Measurements from ENCODE around the gene SH3TC1.
A peak's percentile ranks its signal among the peaks of the same experiment; 100 is the strongest.

SH3TC1 gene

DNA sequence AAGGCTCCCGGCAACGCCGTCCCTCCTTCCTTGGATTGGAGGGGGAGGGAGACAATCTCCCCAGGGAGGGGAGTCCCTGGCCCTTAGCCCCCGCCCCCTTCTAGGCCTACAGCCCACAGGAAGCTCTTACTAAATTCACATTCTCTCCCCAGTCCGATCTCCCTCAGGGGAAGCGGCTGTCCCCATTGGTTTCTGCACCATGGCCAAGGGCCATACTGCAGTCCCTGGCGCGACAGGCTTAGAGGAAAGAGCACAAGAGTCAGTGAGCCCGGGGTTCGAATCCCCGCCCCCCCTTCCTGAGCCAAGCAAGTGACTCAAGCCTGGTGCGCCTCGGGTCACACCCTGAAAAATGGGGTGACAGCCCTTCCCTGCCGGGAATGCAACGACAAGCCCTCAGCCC lies 41.6 kb upstream of the SH3TC1 start:
- peak; percentile 57 to 89 for DNase-seq
- no peaks in the 10 kb centered on the region for H3K27me3 ChIP-seq
- peak overlapping the region; percentile 62 to 80 for H3K4me3 ChIP-seq
- intact Hi-C loops (cut with DNase I; ENCODE audit: low total_unique reads): loop anchor here (5.0 kb wide), 1 partner anchor 270 kb away; no protein-coding TSS in a partner anchor
- H3K4me1 ChIP-seq: peaks cover 0 to 36% (median 30%) of the 10 kb centered on the region in 4 donors
- peak overlapping the region; percentile 21 to 26 for H3K27ac ChIP-seq
- no peaks in the 10 kb centered on the region for H3K36me3 ChIP-seq
- TF ChIP-seq, protein P1, sequence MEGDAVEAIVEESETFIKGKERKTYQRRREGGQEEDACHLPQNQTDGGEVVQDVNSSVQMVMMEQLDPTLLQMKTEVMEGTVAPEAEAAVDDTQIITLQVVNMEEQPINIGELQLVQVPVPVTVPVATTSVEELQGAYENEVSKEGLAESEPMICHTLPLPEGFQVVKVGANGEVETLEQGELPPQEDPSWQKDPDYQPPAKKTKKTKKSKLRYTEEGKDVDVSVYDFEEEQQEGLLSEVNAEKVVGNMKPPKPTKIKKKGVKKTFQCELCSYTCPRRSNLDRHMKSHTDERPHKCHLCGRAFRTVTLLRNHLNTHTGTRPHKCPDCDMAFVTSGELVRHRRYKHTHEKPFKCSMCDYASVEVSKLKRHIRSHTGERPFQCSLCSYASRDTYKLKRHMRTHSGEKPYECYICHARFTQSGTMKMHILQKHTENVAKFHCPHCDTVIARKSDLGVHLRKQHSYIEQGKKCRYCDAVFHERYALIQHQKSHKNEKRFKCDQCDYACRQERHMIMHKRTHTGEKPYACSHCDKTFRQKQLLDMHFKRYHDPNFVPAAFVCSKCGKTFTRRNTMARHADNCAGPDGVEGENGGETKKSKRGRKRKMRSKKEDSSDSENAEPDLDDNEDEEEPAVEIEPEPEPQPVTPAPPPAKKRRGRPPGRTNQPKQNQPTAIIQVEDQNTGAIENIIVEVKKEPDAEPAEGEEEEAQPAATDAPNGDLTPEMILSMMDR (IDR thresholded peaks at IDR 0.05): no peak
- H3K9me3 ChIP-seq: no peaks in the 10 kb centered on the region

DNA sequence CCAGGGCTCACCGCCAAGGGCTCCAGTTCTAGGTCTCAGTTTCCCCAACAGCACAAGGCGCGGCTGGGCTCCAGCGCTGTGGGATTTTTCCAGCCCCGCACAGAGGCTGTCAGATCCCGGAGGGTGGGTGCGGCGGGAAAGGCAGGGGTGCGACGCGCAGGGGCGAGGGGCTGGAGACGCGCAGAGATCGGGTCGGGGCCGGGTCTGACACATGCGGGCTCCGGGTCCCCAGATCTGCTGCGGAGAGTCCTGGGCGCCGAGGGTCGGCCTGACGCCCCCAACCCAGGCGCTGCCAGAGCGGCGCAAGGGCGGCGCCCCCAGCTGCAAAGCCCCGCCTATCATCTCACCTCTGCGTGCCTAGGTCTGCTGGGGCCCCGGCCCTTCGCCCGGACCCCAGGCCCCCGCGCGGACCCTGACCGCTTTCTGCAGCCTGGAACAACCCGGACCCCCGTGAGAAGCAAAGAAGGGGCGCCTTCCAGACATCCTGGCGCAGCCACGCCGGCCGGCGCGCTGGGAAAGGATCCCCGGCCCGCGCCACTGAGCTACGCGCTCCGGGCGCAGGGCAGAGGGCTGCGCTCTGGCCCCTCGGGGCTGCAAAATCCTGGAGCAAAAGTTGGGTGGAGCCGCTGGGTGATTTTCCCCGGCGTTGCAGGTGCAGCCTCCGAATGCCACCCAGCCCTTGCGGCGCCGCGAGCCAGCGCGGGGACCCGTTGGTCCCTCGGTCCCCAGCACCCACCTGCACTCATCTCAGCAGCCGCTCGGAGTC lies 41.0 kb upstream of the SH3TC1 start:
- intact Hi-C loops (cut with DNase I; ENCODE audit: low total_unique reads): loop anchor here (5.0 kb wide), 1 partner anchor 269 kb away; no protein-coding TSS in a partner anchor
- Histone ChIP-seq H3K27ac (peak overlapping the region; percentile 21 to 26), H3K4me1 (peaks cover 0 to 36% (median 30%) of the 10 kb centered on the region in 4 donors), H3K36me3 (no peaks in the 10 kb centered on the region), H3K4me3 (peak overlapping the region; percentile 62 to 80), H3K27me3 (no peaks in the 10 kb centered on the region), H3K9me3 (no peaks in the 10 kb centered on the region)
- TF ChIP-seq, protein P1 (IDR thresholded peaks at IDR 0.05): peak in 1 of 2 experiments; percentile 25
- DNase-seq: no peak

DNA sequence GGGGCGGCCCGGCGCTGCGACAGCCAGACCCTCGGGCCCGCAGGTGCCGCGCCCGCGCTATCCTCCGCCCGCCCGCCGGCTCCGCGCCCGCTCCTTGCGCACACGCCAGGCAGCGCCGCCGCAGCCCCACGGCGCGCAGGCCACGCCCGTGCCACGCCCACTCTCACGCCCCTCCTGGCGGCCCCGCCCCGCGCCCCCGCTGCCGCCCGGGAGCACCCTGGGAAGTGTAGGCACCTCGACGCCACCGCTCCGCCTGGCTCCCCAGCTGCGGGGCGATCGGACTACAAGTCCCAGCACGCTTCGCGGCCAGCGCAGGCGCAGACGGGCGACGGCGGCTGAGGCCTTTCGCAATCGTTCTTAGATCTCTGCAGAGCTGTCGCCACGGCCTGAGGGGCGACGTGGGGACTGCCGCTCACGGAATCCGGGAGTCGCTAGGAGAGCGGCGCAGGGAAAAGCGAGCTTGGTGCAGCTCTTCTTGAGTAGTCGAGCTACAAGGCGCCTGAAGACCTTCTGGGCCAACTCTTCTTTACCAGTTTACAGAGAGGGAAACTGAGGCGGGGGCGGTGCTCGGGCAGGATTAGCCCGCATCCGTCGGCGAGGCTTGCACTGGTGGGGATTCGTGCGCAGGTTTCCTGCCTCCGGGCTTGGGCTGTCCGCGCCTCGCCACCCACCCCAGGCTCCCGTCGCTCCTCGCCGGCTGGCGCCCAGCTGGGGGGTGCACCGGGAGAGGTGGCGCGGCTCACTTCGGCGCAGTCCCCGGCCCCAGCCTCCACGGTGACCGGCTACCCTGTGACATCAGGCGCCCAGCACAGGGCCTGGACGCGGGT lies 40.2 kb upstream of the SH3TC1 start, which contains the start of gene ABLIM2:
TSS of gene ABLIM2 (minus strand) at position 104 of the 827 bp plus-strand sequence. CDS start 124 bp downstream, outside the sequence.
- TF ChIP-seq, protein P1 (IDR thresholded peaks at IDR 0.05): no peak
- H3K4me3 ChIP-seq: peak within 1 kb of the TSS; percentile 62 to 80
- intact Hi-C loops (cut with DNase I; ENCODE audit: low total_unique reads): loop anchor here (5.0 kb wide), 1 partner anchor 268 kb away; no protein-coding TSS in a partner anchor
- H3K27ac ChIP-seq: peak within 1 kb of the TSS; percentile 49 to 59
- H3K4me1 ChIP-seq: peaks cover 0 to 36% (median 30%) of the 10 kb centered on the region in 4 donors
- no peaks in the 10 kb centered on the region for H3K9me3 ChIP-seq
- peak; percentile 98 to 99 for DNase-seq
- H3K27me3 ChIP-seq: no peaks in the 10 kb centered on the region
- no peaks in the 10 kb centered on the region for H3K36me3 ChIP-seq

DNA sequence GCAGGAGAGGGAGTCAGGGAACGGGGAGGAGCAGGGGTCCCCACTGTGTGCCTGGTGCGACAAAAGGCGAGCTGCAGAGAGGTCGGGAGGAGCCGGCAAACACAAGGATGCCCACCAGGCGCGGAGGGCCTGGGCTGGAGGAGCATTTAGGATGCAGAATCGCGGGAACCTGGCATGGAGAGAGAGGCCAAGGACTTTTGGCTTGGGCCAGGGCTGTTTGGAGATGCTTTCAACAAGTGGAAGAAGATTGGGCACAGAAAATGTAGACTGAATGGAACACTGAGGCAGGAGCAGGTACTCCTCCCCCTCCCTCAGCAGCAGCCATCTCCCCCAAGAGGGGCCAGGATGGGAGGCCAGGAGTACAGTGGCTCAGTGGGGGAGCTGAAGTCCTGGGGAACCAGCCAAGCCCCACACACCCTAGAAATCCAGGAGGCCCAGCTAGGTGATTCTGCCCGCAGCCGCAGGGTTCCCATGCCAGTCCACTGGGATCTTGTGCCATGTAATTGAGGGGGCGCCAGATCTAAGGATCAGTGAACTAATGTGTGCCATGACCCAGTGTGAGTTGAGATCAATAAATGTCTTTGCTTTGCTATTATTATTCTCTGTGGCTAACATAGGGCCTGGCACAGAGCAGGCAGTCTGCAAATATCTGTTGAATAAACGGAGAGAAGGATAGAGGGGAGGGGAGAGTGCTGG lies 39.4 kb upstream of the SH3TC1 start:
- no peak for DNase-seq
- H3K27ac ChIP-seq: peak overlapping the region; percentile 49 to 59
- peaks cover 0 to 36% (median 30%) of the 10 kb centered on the region in 4 donors for H3K4me1 ChIP-seq
- H3K36me3 ChIP-seq: no peaks in the 10 kb centered on the region
- intact Hi-C loops (cut with DNase I; ENCODE audit: low total_unique reads): loop anchor here (5.0 kb wide), 1 partner anchor 268 kb away; no protein-coding TSS in a partner anchor
- TF ChIP-seq, protein P1 (IDR thresholded peaks at IDR 0.05): no peak
- no peaks in the 10 kb centered on the region for H3K9me3 ChIP-seq
- H3K27me3 ChIP-seq: no peaks in the 10 kb centered on the region
- H3K4me3 ChIP-seq: peak overlapping the region; percentile 62 to 80

DNA sequence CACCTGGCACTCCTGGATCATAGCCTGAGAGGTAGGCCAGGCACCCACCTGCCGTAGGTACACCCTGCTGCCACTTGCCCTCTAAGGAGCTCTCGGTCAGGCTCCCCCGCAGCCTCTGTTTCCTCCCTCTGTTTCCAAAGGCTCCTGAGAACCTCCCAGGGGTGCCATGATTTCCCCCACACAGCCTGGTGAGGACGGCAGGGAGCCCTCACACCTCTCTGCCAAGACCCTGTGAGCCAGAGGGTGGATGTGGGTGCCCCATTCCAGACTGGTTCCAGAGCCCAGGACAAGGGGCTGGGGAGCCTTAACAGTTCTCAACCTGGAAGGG lies 38.9 kb upstream of the SH3TC1 start:
- TF ChIP-seq, protein P1 (IDR thresholded peaks at IDR 0.05): no peak
- H3K4me1 ChIP-seq: peaks cover 0 to 32% (median 29%) of the 10 kb centered on the region in 4 donors
- H3K9me3 ChIP-seq: no peaks in the 10 kb centered on the region
- DNase-seq: no peak
- no peaks in the 10 kb centered on the region for H3K36me3 ChIP-seq
- H3K27ac ChIP-seq: no peak overlapping the region
- H3K4me3 ChIP-seq: no peak overlapping the region
- intact Hi-C loops (cut with DNase I; ENCODE audit: low total_unique reads): no loop called here
- no peaks in the 10 kb centered on the region for H3K27me3 ChIP-seq

Measured in tibial artery (tissue), 4 donors.